SH-SY5Y (cell line): ENCODE data around the gene CTSH.

ENCODE experiments used
- GATA2 ChIP-seq: IDR thresholded peaks from 2 replicates; pipeline ENCODE4 v1.6.1; 2011; ENCODE audit warnings: mild to moderate bottlenecking, low read depth, low read length
- GATA3 ChIP-seq: IDR thresholded peaks from 2 replicates; pipeline ENCODE4 v1.6.1; 2011; ENCODE audit warnings: low read depth, mild to moderate bottlenecking, low read length, moderate library complexity

- no peak for TF ChIP-seq GATA2
- no peak for TF ChIP-seq GATA3
Observed at GRCh38 chr15:78921517-78921916, 23.3 kb downstream of the CTSH start.
